Heart left ventricle (tissue), 13 donors: ENCODE data around the gene PADI1.

Source experiments
- POLR2A ChIP-seq, 2 donors: fragments of 450-650 bp; IDR thresholded peaks; one replicate each; pipeline ENCODE4 v1.6.1; 2017; ENCODE audit warnings: antibody characterized with exemption in 2 of 2, mild to moderate bottlenecking in 2 of 2, moderate library complexity in 2 of 2
- TF ChIP-seq, protein P1 (sequence below), 12 donors: fragments of 200-600 bp; sonication (generic) in 4 of 12; IDR thresholded peaks; one replicate each; pipeline versions ENCODE4 v1.5.0 to v1.8.0; 2018 to 2022; ENCODE audit warnings: antibody characterized with exemption in 12 of 12, mild to moderate bottlenecking in 5 of 12
- donor health status: ischemic (EF 13 %, LVEDD 7.1; RV severe dilation, severe dysfunction).
- donor health status: DM: no; HTN: yes; CAD: no.
- donor health status: DM: no; HTN: no; CAD: no.
- donor health status: ischemic (EF 25% LVEDD 6.9; RV normal size, moderate dysfunction).
- donor health status: ischemic (EF 25% LVEDD 5.7; RV mildly dilated, moderate dysfunction).
- donor health status: ischemic (EF 35%, LVEDD 5.7; RV mildly dilated, moderate dysfunction).
- donor health status: nonischemic (EF 11% LVEDD 7.7; RV severe dilation, severe dysfunction).
- donor health status: DM: yes; HTN: yes; CAD: no.
- donor health status: PGD.
- donor health status: ischemic (EF 29% LVEDD 5.4; RV normal size, mild dysfunction).
- donor health status: nonischemic (EF 23%, LVEDD 6.1; RV moderate dilation, normal function).

- TF ChIP-seq, protein P1, sequence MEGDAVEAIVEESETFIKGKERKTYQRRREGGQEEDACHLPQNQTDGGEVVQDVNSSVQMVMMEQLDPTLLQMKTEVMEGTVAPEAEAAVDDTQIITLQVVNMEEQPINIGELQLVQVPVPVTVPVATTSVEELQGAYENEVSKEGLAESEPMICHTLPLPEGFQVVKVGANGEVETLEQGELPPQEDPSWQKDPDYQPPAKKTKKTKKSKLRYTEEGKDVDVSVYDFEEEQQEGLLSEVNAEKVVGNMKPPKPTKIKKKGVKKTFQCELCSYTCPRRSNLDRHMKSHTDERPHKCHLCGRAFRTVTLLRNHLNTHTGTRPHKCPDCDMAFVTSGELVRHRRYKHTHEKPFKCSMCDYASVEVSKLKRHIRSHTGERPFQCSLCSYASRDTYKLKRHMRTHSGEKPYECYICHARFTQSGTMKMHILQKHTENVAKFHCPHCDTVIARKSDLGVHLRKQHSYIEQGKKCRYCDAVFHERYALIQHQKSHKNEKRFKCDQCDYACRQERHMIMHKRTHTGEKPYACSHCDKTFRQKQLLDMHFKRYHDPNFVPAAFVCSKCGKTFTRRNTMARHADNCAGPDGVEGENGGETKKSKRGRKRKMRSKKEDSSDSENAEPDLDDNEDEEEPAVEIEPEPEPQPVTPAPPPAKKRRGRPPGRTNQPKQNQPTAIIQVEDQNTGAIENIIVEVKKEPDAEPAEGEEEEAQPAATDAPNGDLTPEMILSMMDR (IDR thresholded peaks at IDR 0.05): no peak
- no peak for TF ChIP-seq POLR2A (IDR thresholded peaks at IDR 0.05)
These were observed 42.0 kb downstream of the PADI1 start for GRCh38 chr1:17246971-17247370.
